Gastroesophageal sphincter (tissue), 4 donors: ENCODE results near the gene CASK. TPM values are rescaled to one million over a fixed set of nuclear protein-coding genes. Genes with fewer than 3 reads are reported as not detected.

Source experiments
- ATAC-seq: fragments of 150-250 bp; one replicate; pipeline ENCODE4 v1.9.1; 2016; ENCODE audit warnings: mild to moderate bottlenecking, moderate library complexity
- H3K27ac ChIP-seq, 4 donors: fragments of 200-600 bp; sonication (generic) in 3 of 4; 1 replicate in 3 of 4; 2 replicates in 1 of 4; pipeline ENCODE4 v1.5.1; 2016 to 2019
- H3K27me3 ChIP-seq: fragments of 200-600 bp; sonication (generic); one replicate; pipeline ENCODE4 v1.5.1; 2019
- H3K36me3 ChIP-seq, 2 donors: fragments of 200-600 bp; sonication (generic); one replicate each; pipeline ENCODE4 v1.5.1; 2019; ENCODE audit warnings: control low read depth in 1 of 2
- H3K4me1 ChIP-seq, 3 donors: fragments of 200-600 bp; sonication (generic); 1 replicate in 2 of 3; 2 replicates in 1 of 3; pipeline ENCODE4 v1.5.1; 2016 to 2019; ENCODE audit warnings: control low read depth in 2 of 3
- H3K4me3 ChIP-seq, 2 donors: fragments of 200-600 bp; sonication (generic); one replicate each; pipeline ENCODE4 v1.5.1; 2019; ENCODE audit warnings: mild to moderate bottlenecking in 1 of 2, moderate library complexity in 1 of 2
- H3K9me3 ChIP-seq, 3 donors: fragments of 200-600 bp; sonication (generic); one replicate each; pipeline ENCODE4 v1.5.1; 2017 to 2019; ENCODE audit warnings: control low read depth in 2 of 3
- EP300 ChIP-seq: sonication (generic); formaldehyde crosslinking; IDR thresholded peaks from one replicate; pipeline ENCODE4 v1.6.1; 2017; ENCODE audit warnings: antibody characterized with exemption, mild to moderate bottlenecking
- POLR2A ChIP-seq, 2 donors: fragments of 450-650 bp; IDR thresholded peaks; one replicate each; pipeline ENCODE4 v1.6.1; 2017; ENCODE audit warnings: antibody characterized with exemption in 2 of 2, mild to moderate bottlenecking in 2 of 2, moderate library complexity in 1 of 2
- POLR2AphosphoS5 ChIP-seq: sonication (generic); formaldehyde crosslinking; IDR thresholded peaks from one replicate; pipeline ENCODE4 v1.6.1; 2017; ENCODE audit warnings: antibody characterized with exemption
- WGBS, 2 donors: methylation state at CpG; one replicate each; pipeline ENCODE4 v1.1.5; 2018; ENCODE audit warnings: low coverage in 1 of 2; 5-methylcytosine and 5-hydroxymethylcytosine counted together
- total RNA-seq, 4 donors: library from RNA; depleted of rRNA; stranded (reverse); fragments of >200 nt; gene quantifications; one replicate each; pipeline ENCODE4 v1.1.0, GENCODE V29; 2016
- TF ChIP-seq, protein P1 (sequence below), 4 experiments: fragments of 200-600 bp in 2 of 4; fragments of 450-650 bp in 2 of 4; sonication (generic) in 1 of 4; IDR thresholded peaks; one replicate each; pipeline ENCODE4 v1.5.1; 2017 to 2019; ENCODE audit warnings: antibody characterized with exemption in 4 of 4, mild to moderate bottlenecking in 2 of 4, moderate library complexity in 2 of 4

Gene CASK
- total RNA-seq, 4 donors from 2014 or later: 22.6 to 55.0 (median 30.5) TPM

DNA sequence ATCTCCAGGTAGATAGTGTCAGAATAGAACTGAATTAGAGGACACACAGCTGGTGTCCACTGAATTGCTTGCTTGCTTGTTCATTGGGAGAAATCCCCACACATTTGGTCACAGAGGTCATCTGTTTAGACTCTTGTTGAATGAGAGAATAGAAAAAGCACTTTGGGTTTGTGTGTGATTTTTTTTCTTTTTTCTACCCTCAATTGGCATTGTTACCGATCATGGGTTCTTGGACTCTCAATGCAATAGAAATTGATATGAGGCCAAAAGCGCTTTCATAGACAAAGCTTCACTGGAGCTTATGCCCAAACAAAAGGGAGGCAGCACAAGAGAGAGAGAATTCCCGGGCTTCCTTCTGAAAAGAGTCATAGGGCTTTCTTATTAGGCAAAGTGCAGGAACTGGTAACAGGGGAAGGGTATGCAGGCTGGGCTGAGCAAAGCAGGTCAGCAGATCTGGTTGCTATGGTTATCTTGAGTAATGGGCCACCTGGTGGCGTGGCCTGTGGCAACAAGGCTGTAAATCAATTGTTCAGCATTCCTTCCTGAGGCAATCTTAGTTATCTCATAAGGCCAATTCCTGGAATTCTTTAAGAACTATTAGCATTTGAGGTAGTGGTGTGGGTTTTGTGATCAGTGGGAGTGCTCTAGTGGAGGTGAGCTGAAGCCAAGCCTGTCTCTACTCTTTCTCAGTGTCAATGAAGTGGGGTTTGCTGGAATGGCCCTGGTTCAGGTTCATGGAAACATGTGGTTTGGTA is 204.7 kb downstream of the CASK start:
- Histone ChIP-seq H3K27me3 (no peaks in the 10 kb centered on the region), H3K4me3 (no peak overlapping the region), H3K36me3 (no peaks in the 10 kb centered on the region), H3K4me1 (no peaks in the 10 kb centered on the region), H3K9me3 (no peaks in the 10 kb centered on the region), H3K27ac (no peak overlapping the region)
- TF ChIP-seq EP300 (no peak), POLR2A (IDR thresholded peaks at IDR 0.05) (no peak), POLR2AphosphoS5 (no peak)
- TF ChIP-seq, protein P1, sequence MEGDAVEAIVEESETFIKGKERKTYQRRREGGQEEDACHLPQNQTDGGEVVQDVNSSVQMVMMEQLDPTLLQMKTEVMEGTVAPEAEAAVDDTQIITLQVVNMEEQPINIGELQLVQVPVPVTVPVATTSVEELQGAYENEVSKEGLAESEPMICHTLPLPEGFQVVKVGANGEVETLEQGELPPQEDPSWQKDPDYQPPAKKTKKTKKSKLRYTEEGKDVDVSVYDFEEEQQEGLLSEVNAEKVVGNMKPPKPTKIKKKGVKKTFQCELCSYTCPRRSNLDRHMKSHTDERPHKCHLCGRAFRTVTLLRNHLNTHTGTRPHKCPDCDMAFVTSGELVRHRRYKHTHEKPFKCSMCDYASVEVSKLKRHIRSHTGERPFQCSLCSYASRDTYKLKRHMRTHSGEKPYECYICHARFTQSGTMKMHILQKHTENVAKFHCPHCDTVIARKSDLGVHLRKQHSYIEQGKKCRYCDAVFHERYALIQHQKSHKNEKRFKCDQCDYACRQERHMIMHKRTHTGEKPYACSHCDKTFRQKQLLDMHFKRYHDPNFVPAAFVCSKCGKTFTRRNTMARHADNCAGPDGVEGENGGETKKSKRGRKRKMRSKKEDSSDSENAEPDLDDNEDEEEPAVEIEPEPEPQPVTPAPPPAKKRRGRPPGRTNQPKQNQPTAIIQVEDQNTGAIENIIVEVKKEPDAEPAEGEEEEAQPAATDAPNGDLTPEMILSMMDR (IDR thresholded peaks at IDR 0.05): no peak
- WGBS, 2 donors: 100% methylated on average over 1 of the region's 4 CpGs; no CpG with 5 or more reads in 1 of the 2 donors
- ATAC-seq: no peak

- H3K27ac ChIP-seq: no peak overlapping the region
- H3K4me1 ChIP-seq: no peaks in the 10 kb centered on the region
- no peak for ATAC-seq
- no peaks in the 10 kb centered on the region for H3K9me3 ChIP-seq
- 69 to 87% methylated on average over 3 to 12 of the region's 12 CpGs for WGBS, 2 donors
- TF ChIP-seq EP300: no peak
- H3K4me3 ChIP-seq: no peak overlapping the region
- no peaks in the 10 kb centered on the region for H3K36me3 ChIP-seq
- H3K27me3 ChIP-seq: no peaks in the 10 kb centered on the region
Measured at GRCh38 chrX:41716767-41717473, 206.4 kb downstream of the CASK start.

DNA sequence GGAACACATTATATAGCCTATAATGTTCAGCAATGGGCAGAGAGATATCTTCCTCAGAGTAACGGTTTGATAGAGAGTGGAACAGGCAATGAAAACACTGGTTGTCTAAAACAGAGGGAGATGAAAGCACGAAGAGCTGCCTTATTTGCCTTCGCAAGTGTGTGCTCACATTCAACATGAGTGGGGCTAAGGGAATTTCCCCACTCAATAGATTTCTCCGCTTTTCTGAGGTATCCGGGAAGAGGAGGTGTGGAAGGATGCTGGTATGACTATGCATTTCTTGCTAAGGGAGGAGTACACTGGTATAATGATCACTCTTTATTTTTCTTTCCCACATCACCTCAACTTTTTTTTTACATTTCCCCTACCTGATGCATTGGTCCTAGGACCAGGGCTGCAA is 207.1 kb downstream of the CASK start:
- Histone ChIP-seq H3K4me1 (no peaks in the 10 kb centered on the region), H3K4me3 (no peak overlapping the region), H3K27me3 (no peaks in the 10 kb centered on the region), H3K9me3 (no peaks in the 10 kb centered on the region), H3K36me3 (no peaks in the 10 kb centered on the region), H3K27ac (no peak overlapping the region)
- no peak for ATAC-seq
- TF ChIP-seq POLR2A (IDR thresholded peaks at IDR 0.05) (no peak), POLR2AphosphoS5 (no peak), EP300 (no peak)
- TF ChIP-seq, protein P1 (IDR thresholded peaks at IDR 0.05): no peak
- WGBS, 2 donors: 83 to 90% methylated on average over 1 to 2 of the region's 5 CpGs

DNA sequence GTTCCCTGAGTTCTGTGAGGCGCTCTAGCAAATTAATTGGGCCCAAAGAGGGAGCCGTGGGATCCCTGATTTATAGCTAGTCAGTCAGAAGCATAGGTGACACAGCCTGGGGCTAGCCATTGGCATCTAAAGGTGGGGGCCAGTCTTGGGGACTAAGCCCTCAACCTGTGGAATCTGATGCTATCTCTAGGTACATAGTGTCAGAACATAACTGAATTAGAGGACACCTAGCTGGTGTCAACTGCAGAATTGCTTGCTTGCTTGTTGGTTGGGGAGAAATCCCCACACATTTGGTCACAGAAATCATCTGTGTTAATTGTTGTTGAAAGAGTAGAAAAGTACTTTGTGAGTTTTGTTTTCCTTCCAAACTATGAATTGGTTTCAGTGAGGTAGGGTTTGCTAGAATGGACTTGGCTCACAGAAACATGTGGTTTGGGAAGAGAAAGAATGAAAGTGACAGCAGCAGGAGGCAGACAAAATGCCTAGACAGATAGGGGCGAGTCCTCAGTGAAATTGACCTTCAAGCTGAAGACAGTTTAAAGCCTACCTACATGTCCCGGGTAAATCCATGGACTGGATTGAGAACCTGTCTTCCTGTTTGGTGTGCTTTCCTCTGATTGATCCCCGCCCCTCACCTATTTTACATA is 212.2 kb downstream of the CASK start:
- whole genome bisulfite sequencing, 2 donors: 78 to 100% methylated on average over 2 to 4 of the region's 5 CpGs
- ATAC-seq: no peak

DNA sequence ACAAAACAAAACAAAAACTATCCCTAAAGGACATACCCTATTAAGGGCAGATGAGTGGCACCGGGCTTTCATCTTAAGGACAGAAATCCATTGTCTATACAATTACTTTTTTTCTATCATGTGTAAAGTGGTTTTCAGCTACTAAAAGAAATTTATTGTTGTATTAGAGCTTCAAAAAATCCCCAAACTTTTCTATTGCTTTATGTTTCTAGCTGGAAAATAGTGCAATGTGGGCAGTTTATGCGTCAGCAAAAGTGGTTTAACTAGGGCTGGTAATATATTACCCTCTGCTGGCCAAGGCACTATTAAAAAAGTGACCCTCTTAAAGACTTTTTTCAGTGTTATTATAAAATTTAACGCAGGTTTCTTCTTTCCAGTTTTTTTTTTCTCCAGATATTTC is 214.9 kb downstream of the CASK start:
- H3K4me1 ChIP-seq: no peaks in the 10 kb centered on the region
- WGBS, 2 donors: 57 to 61% methylated on average over 3 of the region's 3 CpGs

More for the DNA sequence above, 212.2 kb downstream of the CASK start:
- TF ChIP-seq EP300 (no peak), POLR2A (IDR thresholded peaks at IDR 0.05) (no peak), POLR2AphosphoS5 (no peak)
- TF ChIP-seq, protein P1 (IDR thresholded peaks at IDR 0.05): no peak
- Histone ChIP-seq H3K9me3 (no peaks in the 10 kb centered on the region), H3K27me3 (no peaks in the 10 kb centered on the region), H3K4me3 (no peak overlapping the region), H3K36me3 (no peaks in the 10 kb centered on the region), H3K27ac (no peak overlapping the region), H3K4me1 (no peaks in the 10 kb centered on the region)

More for the DNA sequence above, 214.9 kb downstream of the CASK start:
- H3K36me3 ChIP-seq: no peaks in the 10 kb centered on the region
- TF ChIP-seq EP300 (no peak), POLR2A (IDR thresholded peaks at IDR 0.05) (no peak), POLR2AphosphoS5 (no peak)
- TF ChIP-seq, protein P1 (IDR thresholded peaks at IDR 0.05): no peak
- H3K27me3 ChIP-seq: no peaks in the 10 kb centered on the region
- H3K27ac ChIP-seq: no peak overlapping the region
- no peak overlapping the region for H3K4me3 ChIP-seq
- ATAC-seq: no peak
- H3K9me3 ChIP-seq: no peaks in the 10 kb centered on the region
